GM10266 (cell line): Measurements from ENCODE around the gene CPLANE1.
A peak's percentile ranks its signal among the peaks of the same experiment; 100 is the strongest.

Source experiments
- DNase-seq: peaks from one replicate; pipeline ENCODE4 v3.0.0; 2012; ENCODE audit errors: extremely low spot score
- CTCF ChIP-seq: IDR thresholded peaks from 2 replicates; pipeline ENCODE4 v1.5.1; 2012; ENCODE audit warnings: mild to moderate bottlenecking, low read depth; ENCODE audit not compliant: control insufficient read depth, insufficient read depth; ENCODE audit errors: missing control alignments

CPLANE1 gene

DNA sequence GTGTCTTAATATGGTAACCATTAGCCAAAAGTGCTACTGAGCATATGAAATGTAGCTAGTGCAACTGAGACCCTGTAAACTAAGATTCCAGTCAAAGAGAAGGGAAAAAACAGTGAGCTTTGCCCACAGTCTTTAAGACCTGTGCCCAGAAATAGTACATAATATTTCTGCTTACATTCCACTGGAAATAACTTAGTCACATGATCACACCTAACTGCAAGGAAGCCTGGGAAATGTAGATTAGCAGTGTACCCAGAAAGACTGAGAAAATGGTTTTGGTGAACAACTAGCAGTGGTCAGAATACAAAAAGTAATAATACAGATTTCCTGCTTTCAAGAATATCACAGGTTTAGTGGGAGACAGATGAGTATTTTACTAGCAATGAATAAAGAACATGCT lies 2.5 kb upstream of the CPLANE1 start:
- no peak for TF ChIP-seq CTCF

DNA sequence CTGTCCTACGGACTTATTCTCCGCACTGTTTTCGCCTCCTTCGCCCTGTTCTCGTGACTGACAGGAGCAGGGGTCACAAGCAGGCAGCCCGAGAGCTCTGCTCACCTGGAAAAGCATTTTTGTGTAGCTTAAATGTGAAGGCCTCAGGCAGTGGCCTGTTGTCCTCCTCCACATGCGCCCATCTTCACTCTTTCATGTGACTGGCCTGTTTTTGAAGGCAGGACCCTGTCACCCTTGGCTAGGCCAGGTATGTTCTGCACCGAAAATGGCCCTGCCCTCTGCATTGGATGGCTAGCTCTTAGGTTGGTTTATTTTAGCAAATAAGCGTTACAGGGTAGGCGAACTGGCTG lies 614 bp upstream of the CPLANE1 start:
- no peak for TF ChIP-seq CTCF
- peak; percentile 10 for DNase-seq

More for the DNA sequence above, 2.5 kb upstream of the CPLANE1 start:
- DNase-seq: no peak

DNA sequence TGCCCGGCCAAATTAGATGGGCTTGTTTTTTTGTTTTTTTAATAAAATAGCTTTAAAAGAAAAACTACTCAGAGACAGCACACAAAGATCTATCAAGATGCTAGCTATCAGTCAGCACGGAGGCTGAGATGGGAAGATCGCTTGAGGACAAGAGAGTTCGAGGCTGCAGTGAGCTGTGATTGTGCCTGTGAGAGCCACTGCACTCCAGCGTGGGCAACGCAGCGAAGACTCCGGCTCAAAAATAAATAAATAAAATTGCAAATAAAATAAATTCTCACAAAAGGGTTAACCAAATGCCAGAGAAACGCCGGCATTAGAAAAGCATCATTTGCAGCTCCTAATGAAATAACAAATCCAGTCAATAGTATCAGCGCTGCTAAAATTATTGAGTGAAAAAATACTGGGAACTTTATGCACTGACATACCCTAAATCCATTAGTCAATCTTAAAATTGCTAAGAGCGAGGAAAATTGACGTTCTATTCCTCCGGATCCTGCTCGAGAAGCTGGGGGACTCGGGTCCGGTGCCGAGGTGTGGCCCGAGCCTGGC lies 681 bp downstream of the CPLANE1 start:
- DNase-seq: no peak
- no peak for TF ChIP-seq CTCF

DNA sequence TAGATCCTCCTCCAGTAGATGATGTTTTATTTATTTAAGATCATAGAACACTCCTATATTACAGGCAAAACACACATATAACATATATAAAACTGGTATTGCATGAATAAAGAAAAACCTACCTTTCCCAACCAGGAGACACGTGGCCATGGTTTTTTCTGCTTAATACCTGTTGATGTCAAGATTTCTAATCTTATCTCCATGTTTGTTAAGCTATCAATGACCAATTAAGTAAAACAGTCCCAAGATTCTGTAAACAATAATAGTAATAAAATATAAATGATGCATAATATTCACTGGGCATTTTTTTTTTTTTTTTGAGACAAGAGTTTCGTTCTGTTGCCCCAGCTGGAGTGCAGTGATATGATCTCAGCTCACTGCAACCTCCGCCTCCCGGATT lies 1.7 kb downstream of the CPLANE1 start:
- TF ChIP-seq CTCF: no peak
- no peak for DNase-seq

DNA sequence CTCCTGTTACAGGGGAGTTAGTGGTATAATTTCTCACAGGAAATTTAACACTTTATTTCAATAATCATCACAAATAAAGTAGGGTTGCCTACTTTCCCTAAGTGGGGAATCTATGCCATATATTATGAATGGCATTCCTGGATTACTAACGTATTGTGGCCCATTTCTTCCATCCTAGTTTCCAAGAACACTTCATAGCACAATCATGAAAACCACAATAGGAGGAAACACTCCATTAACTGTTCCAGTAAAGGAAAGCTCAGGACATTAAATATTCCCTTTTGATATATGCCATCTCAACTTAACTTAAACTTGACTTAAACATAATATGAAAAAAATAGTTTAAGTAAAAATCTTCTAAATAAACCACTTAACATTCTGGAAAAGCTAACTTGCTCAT lies 2.1 kb downstream of the CPLANE1 start:
- DNase-seq: no peak

GRCh38 chr5:37234288-37234687 lies 14.9 kb downstream of the CPLANE1 start:
- DNase-seq: no peak
- TF ChIP-seq CTCF: no peak

More for the DNA sequence above, 2.1 kb downstream of the CPLANE1 start:
- no peak for TF ChIP-seq CTCF

DNA sequence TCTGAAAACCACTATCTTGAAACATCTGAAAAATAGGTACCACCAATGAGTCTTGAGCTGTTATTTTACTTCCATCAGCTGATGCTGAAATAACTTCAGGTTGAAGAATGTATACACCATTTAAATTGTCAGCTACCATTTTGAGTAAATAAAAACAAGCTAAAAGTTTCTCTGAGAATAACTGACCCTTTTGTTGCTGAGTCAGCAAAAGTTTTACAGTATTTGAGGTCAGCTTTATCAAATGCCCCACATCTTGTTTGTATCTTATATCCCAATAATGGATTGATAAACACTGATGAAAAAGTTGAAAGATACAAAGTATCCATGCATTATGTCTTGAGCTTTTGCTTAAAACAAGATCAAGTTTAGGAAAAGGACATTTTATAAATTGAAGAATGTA lies 22.8 kb downstream of the CPLANE1 start:
- DNase-seq: no peak

More for the DNA sequence above, 22.8 kb downstream of the CPLANE1 start:
- TF ChIP-seq CTCF: no peak
